Effector memory CD8-positive, alpha-beta T cell (primary cell): ENCODE measurements around the gene SLCO2B1.
A peak's percentile ranks its signal among the peaks of the same experiment; 100 is the strongest.

ENCODE experiments used
- ATAC-seq: fragments of 150-1000 bp; cut with Tn5 transposase; replicated peaks from 2 replicates; pipeline ENCODE4 v1.10.0; 2021; ENCODE audit warnings: mild to moderate bottlenecking, moderate library complexity
- DNase-seq, 3 experiments: peaks; one replicate each; pipeline ENCODE4 v3.0.0; 2021
- H3K27ac Mint-ChIP-seq, 2 donors: one replicate each; pipeline ENCODE4 v1.8.0; 2022; ENCODE audit warnings: mild to moderate bottlenecking in 2 of 2, mixed read lengths in 2 of 2, moderate library complexity in 2 of 2
- H3K27me3 Mint-ChIP-seq, 2 donors: one replicate each; pipeline ENCODE4 v1.8.0; 2022; ENCODE audit warnings: mixed read lengths in 2 of 2
- H3K36me3 Mint-ChIP-seq: one replicate; pipeline ENCODE4 v1.8.0; 2022; ENCODE audit warnings: mild to moderate bottlenecking, moderate library complexity, mixed read lengths; ENCODE audit not compliant: insufficient read depth
- H3K4me1 Mint-ChIP-seq, 2 donors: one replicate each; pipeline ENCODE4 v1.8.0; 2022; ENCODE audit warnings: low read depth in 2 of 2, mixed read lengths in 2 of 2
- H3K4me3 Mint-ChIP-seq, 2 donors: one replicate each; pipeline ENCODE4 v1.8.0; 2022; ENCODE audit warnings: mild to moderate bottlenecking in 2 of 2, mixed read lengths in 2 of 2, moderate library complexity in 2 of 2
- H3K9me3 Mint-ChIP-seq, 2 donors: one replicate each; pipeline ENCODE4 v1.8.0; 2022; ENCODE audit warnings: mixed read lengths in 2 of 2

SLCO2B1 gene

GRCh38 chr11:75160220-75160757 is 9.4 kb downstream of the SLCO2B1 start:
- peaks cover 0 to 4% of the 10 kb centered on the region in 2 donors for H3K4me1 Mint-ChIP-seq
- ATAC-seq (no peak), DNase-seq (no peak)
- peaks cover 15 to 16% of the 10 kb centered on the region in 2 donors for H3K27me3 Mint-ChIP-seq
- H3K9me3 Mint-ChIP-seq, result no peaks in the 10 kb centered on the region
- no peak overlapping the region for H3K4me3 Mint-ChIP-seq
- no peaks in the 10 kb centered on the region for H3K36me3 Mint-ChIP-seq
- H3K27ac Mint-ChIP-seq, result no peak overlapping the region

- H3K4me3 Mint-ChIP-seq, result no peak overlapping the region
Measured at GRCh38 chr11:75160880-75161279, 10.0 kb downstream of the SLCO2B1 start.

GRCh38 chr11:75161506-75162095 is 10.7 kb downstream of the SLCO2B1 start:
- Mint-ChIP-seq H3K4me3 (no peak overlapping the region), H3K36me3 (no peaks in the 10 kb centered on the region), H3K27ac (peak overlapping the region in 1 of 2 donors; percentile 83), H3K9me3 (no peaks in the 10 kb centered on the region), H3K27me3 (peaks cover 15 to 16% of the 10 kb centered on the region in 2 donors), H3K4me1 (no peaks in the 10 kb centered on the region)
- ATAC-seq (no peak), DNase-seq (no peak)

More at GRCh38 chr11:75160880-75161279, 10.0 kb downstream of the SLCO2B1 start:
- H3K9me3 Mint-ChIP-seq, result no peaks in the 10 kb centered on the region
- peaks cover 0 to 4% of the 10 kb centered on the region in 2 donors for H3K4me1 Mint-ChIP-seq
- peaks cover 15 to 16% of the 10 kb centered on the region in 2 donors for H3K27me3 Mint-ChIP-seq
- DNase-seq (no peak), ATAC-seq (no peak)
- no peak overlapping the region for H3K27ac Mint-ChIP-seq
- H3K36me3 Mint-ChIP-seq, result no peaks in the 10 kb centered on the region

- DNase-seq (no peak), ATAC-seq (no peak)
- H3K27me3 Mint-ChIP-seq, result peaks cover 15 to 16% of the 10 kb centered on the region in 2 donors
- H3K27ac Mint-ChIP-seq, result no peak overlapping the region
- H3K4me3 Mint-ChIP-seq, result no peak overlapping the region
- H3K36me3 Mint-ChIP-seq, result no peaks in the 10 kb centered on the region
- H3K4me1 Mint-ChIP-seq, result no peaks in the 10 kb centered on the region
- H3K9me3 Mint-ChIP-seq, result no peaks in the 10 kb centered on the region
Measured at GRCh38 chr11:75162954-75163353, 12.0 kb downstream of the SLCO2B1 start.

- no peaks in the 10 kb centered on the region for H3K4me1 Mint-ChIP-seq
- no peaks in the 10 kb centered on the region for H3K9me3 Mint-ChIP-seq
- H3K27ac Mint-ChIP-seq, result no peak overlapping the region
- H3K36me3 Mint-ChIP-seq, result no peaks in the 10 kb centered on the region
- DNase-seq (no peak), ATAC-seq (no peak)
- H3K4me3 Mint-ChIP-seq, result no peak overlapping the region
- H3K27me3 Mint-ChIP-seq, result peaks cover 15 to 16% of the 10 kb centered on the region in 2 donors
Measured at GRCh38 chr11:75163921-75164849, 13.3 kb downstream of the SLCO2B1 start.

- no peak for ATAC-seq
- no peaks in the 10 kb centered on the region for H3K4me1 Mint-ChIP-seq
- no peak overlapping the region for H3K4me3 Mint-ChIP-seq
- H3K27me3 Mint-ChIP-seq, result peaks cover 15 to 26% of the 10 kb centered on the region in 2 donors
- no peak for DNase-seq
- H3K27ac Mint-ChIP-seq, result no peak overlapping the region
- H3K9me3 Mint-ChIP-seq, result no peaks in the 10 kb centered on the region
- no peaks in the 10 kb centered on the region for H3K36me3 Mint-ChIP-seq
Measured at GRCh38 chr11:75165721-75166120, 14.8 kb downstream of the SLCO2B1 start.

- H3K9me3 Mint-ChIP-seq, result no peaks in the 10 kb centered on the region
- no peaks in the 10 kb centered on the region for H3K4me1 Mint-ChIP-seq
- no peaks in the 10 kb centered on the region for H3K36me3 Mint-ChIP-seq
- no peak for ATAC-seq
- DNase-seq, result no peak
- peaks cover 15 to 34% of the 10 kb centered on the region in 2 donors for H3K27me3 Mint-ChIP-seq
- no peak overlapping the region for H3K27ac Mint-ChIP-seq
- H3K4me3 Mint-ChIP-seq, result no peak overlapping the region
Measured at GRCh38 chr11:75166791-75167190, 15.9 kb downstream of the SLCO2B1 start.

- H3K36me3 Mint-ChIP-seq, result no peaks in the 10 kb centered on the region
- peaks cover 15 to 34% of the 10 kb centered on the region in 2 donors for H3K27me3 Mint-ChIP-seq
- ATAC-seq (no peak), DNase-seq (no peak)
- H3K4me1 Mint-ChIP-seq, result no peaks in the 10 kb centered on the region
- no peak overlapping the region for H3K27ac Mint-ChIP-seq
- H3K4me3 Mint-ChIP-seq, result no peak overlapping the region
- no peaks in the 10 kb centered on the region for H3K9me3 Mint-ChIP-seq
Measured at GRCh38 chr11:75167617-75168016, 16.7 kb downstream of the SLCO2B1 start.

- no peak overlapping the region for H3K4me3 Mint-ChIP-seq
- ATAC-seq (no peak), DNase-seq (no peak)
- no peaks in the 10 kb centered on the region for H3K36me3 Mint-ChIP-seq
- H3K27ac Mint-ChIP-seq, result no peak overlapping the region
- H3K9me3 Mint-ChIP-seq, result no peaks in the 10 kb centered on the region
- H3K4me1 Mint-ChIP-seq, result peaks cover 1 to 2% of the 10 kb centered on the region in 2 donors
- peaks cover 1 to 26% of the 10 kb centered on the region in 2 donors for H3K27me3 Mint-ChIP-seq
Measured at GRCh38 chr11:75169101-75169885, 18.4 kb downstream of the SLCO2B1 start.

GRCh38 chr11:75170516-75171201 is 19.8 kb downstream of the SLCO2B1 start:
- peaks cover 9 to 11% of the 10 kb centered on the region in 2 donors for H3K4me1 Mint-ChIP-seq
- no peak overlapping the region for H3K4me3 Mint-ChIP-seq
- peaks cover 0 to 18% of the 10 kb centered on the region in 2 donors for H3K27me3 Mint-ChIP-seq
- ATAC-seq, result no peak
- no peak overlapping the region for H3K27ac Mint-ChIP-seq
- H3K36me3 Mint-ChIP-seq, result no peaks in the 10 kb centered on the region
- H3K9me3 Mint-ChIP-seq, result no peaks in the 10 kb centered on the region
- DNase-seq, result no peak

- no peaks in the 10 kb centered on the region for H3K9me3 Mint-ChIP-seq
- no peak overlapping the region for H3K27ac Mint-ChIP-seq
- peaks cover 9 to 11% of the 10 kb centered on the region in 2 donors for H3K4me1 Mint-ChIP-seq
- H3K36me3 Mint-ChIP-seq, result no peaks in the 10 kb centered on the region
- no peak overlapping the region for H3K4me3 Mint-ChIP-seq
- ATAC-seq, result no peak
- DNase-seq, result no peak
- peaks cover 0 to 18% of the 10 kb centered on the region in 2 donors for H3K27me3 Mint-ChIP-seq
Measured at GRCh38 chr11:75173336-75173735, 22.4 kb downstream of the SLCO2B1 start.

GRCh38 chr11:75174781-75175370 is 24.0 kb downstream of the SLCO2B1 start:
- H3K36me3 Mint-ChIP-seq, result no peaks in the 10 kb centered on the region
- no peaks in the 10 kb centered on the region for H3K9me3 Mint-ChIP-seq
- H3K27me3 Mint-ChIP-seq, result peaks cover 0 to 17% of the 10 kb centered on the region in 2 donors
- DNase-seq (no peak), ATAC-seq (no peak)
- H3K4me3 Mint-ChIP-seq, result peak overlapping the region in 1 of 2 donors; percentile 6
- H3K4me1 Mint-ChIP-seq, result peaks cover 9 to 11% of the 10 kb centered on the region in 2 donors
- H3K27ac Mint-ChIP-seq, result peak overlapping the region; percentile 3 to 70
